Midbrain (tissue), 1 donor: Measurements from ENCODE around the gene NTNG1.

Source experiments
- DNase-seq: peaks from one replicate; lab custom pipeline; 2025; lab: John Stamatoyannopoulos, UW

The NTNG1 gene

DNA sequence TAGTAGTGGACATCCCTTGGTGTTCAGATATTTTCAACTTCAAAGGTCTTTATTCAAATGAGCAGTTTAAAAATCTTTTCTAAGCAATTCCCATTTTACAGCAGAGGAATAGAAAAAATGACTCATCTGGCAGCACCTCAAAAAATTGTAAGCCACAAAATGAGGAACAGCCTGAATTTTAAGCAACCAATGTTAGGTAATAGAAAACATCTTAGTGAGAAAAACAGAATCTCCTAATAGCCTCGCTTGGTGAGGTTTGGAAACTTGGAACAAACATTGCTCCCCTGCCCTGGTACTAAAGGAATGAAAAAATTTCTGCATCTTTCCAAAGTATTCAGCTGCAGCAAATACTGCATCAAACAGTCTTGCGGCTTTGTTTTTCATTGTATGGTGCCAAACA, 264.4 kb downstream of the NTNG1 start:
- no peak for DNase-seq

DNA sequence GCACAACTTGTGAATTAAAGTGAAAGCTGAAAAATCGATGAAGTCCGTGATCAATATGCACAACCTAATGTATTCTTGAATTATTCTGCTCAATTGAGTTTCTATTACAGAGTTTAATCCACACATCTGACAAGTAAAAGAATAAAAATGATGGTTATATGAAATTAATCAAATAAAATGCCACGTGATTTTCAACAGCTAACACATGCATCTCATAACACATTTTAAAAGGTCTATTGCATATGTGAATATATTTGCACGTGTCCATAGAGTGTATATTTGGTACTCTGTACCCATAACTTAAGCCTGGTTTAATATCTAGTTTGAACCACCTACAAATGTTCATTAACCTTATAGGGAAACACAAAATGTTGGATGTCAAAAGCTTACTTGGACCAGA, 266.2 kb downstream of the NTNG1 start:
- DNase-seq: no peak

DNA sequence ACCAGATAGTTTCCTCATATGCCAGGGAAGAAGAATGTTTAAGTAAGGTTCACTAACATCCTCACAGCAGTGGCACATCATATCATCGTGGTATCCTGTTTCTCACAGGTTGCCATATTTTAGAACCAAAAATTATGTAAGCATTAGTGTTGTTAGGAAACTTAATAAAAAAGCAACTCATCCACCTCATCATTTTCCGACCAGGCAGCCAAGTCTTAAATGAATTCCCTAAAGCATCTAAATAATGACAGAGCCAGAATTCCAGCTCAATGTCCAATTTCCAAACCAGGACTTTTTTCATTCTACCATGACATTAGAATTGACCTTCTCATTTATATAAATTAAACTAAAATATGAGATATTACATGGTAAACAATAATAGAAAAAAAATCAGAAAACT, 272.7 kb downstream of the NTNG1 start:
- no peak for DNase-seq

DNA sequence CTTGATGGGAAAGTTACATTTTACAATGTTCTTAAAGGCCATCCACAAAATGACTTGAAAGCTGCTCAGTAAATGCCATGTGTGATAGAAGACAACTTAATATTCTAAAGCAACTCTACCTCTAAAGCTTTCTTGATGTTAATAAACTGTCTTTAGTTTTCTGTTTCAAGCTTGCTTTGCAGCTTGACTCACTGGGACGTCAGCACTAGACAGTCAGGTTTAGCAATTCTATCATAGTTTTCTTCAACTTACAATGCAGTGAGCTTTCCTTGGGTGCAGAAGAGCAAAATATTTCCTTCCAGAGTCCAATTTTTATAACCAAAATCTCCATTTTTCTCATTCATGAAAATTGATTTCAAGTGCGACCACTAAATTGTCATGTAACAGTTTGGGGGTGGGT, 273.1 kb downstream of the NTNG1 start:
- DNase-seq: no peak

DNA sequence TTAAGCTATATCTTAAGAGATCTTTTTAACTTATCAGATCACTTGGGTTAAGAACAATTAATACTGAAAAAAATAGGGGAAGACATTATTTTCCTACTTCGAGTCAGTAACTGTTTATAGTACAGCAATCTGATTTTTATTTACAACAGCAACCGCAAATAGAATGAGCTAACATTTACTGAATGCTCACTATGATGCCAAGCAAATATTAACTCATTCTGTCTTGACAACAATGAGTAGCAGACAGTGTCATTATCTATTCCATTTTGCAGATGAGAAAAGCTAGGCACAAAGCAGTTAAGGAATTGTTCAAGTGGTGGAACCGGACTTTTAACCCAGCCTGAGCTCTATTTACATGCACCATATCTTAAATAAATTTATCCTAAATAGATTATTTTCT, 273.7 kb downstream of the NTNG1 start:
- DNase-seq: no peak

DNA sequence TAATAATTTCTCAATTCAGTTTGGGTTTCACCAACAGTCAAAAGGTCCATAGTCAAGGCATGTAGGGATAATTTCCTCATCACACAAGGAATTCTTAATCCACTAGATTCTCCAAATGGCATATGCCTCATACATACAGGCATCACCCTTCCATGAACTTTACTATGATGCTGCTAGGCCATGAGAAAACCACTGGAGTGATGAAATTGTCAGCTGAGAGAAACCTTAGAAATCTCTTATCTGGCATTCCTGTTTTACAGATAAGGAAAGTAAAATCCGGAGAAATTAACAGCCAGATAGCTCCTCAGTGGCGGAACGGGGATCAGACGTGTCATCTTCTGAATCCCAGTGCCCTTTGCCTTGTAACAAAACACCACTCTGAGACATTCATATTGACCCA, 274.4 kb downstream of the NTNG1 start:
- DNase-seq: no peak

DNA sequence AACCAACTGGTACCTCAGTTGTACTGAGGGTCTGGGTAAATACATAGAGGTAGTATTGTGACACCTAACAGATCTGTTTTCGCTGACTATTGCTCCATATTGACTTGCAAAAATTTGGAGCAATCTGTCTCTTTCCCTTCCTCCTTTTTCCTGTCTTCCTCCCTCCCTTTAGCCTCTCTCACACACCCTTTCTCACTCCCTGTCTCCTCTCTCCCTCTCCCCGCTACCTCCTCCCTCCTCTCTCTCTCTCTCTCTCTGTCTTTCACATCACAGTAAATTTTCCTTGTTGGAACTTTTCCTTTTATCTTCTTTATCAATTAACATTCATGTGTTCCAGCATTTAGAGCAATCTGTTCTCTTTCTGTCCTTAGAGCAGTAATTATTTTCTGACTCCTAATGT, 278.2 kb downstream of the NTNG1 start:
- DNase-seq: no peak

DNA sequence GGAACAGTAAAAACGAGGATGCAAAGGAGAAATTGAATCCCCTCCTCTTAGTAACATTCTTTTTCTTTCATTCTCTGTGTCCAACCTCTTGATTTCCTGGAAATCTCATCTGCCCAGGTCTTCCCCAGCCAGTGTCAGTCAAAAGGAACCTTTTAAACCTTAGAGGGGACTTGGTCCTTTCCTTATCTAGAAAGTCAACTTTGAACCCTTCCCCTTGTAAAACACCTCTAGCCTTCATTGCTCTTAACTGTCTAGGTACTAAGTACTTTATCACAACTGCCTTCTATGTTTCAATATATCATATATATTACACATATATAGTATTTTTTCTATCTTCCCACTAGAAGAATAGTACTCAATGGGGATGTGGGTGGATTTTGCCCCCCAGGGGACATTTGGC, 282.1 kb downstream of the NTNG1 start:
- no peak for DNase-seq

DNA sequence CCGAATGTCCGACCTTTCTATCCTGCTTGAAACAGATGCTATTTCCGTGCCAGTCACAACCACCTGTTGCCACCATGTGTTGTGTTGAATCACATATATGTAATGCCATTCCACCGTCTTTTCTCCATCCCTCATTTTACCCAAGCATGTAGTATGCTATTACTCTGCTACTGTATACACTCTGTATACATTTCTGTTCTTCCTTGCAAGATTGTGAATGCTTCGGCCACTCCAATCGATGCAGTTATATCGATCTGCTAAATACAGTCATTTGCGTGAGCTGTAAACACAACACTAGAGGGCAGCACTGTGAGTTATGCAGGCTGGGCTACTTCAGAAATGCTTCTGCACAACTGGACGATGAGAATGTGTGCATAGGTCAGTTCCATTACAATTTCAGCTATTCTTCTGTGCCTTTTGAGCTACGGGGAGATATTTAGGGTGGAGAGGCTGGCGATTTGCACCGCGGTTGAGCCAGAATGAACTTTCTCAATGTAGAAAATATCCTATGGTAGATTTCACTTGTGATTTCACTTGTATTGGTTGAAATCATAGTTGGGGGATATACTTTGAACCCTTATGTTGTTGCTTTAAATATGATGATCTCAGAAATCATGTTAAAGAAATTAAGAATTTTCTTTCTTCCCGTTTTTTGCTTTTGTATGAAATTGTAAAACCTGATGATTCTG, 289.8 kb downstream of the NTNG1 start:
- DNase-seq: peak; percentile 56

DNA sequence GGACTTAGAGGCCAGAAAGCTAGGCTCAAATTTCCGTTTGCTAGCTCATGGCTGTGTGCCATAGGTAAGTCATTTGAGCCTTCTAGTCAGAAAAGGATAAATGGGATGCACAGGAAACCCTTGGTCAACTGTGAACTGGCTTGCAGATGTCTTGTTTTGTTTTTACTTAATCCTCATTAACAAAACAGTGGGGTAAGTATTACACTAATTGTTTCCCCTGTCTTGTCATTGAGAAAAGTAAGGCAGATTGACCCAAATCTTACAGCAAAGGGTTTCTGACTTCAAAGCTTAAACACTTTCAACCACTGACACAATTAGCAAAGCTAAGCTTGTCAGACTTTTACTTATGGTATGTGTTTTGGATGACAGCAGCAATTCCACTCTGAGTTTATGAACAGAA, 291.3 kb downstream of the NTNG1 start:
- no peak for DNase-seq

DNA sequence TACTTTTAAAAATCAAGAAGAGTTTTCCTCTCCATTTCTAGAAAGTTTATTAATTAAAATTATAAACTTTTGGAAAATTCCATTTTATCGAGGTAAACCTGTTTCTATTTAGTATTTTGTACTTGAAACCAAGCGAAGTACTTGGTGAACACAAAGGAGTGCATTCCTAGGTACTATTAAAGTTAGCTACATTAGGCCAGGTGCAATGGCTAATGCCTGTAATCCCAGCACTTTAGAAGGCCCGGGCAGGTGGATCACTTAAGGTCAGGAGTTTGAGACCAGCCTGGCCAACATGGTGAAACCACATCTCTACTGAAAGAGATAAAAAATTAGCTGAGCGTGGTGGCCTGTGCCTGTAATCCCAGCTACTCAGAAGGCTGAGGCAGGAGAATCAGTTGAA, 292.2 kb downstream of the NTNG1 start:
- no peak for DNase-seq

DNA sequence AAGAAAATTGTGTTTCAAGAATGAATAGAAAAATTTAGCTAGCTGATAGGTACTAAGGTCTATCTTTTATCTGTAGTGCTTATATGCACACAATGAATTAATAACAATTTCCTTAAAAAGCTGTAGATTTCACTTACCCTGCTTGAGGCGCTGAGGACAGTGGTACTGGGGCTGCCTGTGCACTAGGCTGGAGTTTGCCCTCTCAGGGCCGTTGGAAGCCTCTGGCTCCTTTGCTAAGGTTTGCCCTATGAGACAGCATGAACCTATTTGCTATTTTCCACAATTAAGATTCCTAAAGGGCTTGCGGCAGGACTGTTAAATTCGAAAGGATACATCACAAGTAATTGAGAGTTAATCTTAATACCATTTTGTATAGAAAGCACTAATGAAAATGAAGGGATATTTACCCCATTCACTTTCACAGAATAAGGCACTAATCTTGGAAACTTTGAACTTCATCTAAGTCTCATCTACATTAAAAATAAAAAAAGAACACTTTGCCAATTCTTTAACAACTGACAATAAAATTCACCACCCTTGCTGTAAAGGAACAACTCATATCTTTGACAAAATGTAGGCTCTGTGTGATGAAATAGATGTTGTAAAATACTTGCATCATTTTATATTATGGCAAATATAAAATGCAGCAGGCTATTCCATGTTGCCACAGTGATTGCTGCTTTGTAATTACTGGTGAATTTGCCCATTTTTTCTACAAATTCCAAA, 293.0 kb downstream of the NTNG1 start:
- DNase-seq: no peak

DNA sequence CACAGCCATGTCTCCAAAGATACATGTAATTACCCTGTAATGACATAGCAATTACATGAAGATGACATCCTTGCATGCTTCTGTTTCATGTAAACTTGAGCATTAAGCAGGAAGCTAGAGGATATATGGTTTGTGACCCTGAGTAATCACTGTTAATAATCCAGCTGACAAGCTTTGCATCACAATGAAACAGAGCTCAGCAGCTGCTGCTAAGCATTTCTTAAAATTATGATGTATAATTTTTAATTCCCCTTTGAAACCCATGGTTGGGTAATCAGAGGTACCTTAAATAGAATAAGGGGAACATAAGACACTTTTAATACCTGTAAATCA, 293.5 kb downstream of the NTNG1 start:
- no peak for DNase-seq

DNA sequence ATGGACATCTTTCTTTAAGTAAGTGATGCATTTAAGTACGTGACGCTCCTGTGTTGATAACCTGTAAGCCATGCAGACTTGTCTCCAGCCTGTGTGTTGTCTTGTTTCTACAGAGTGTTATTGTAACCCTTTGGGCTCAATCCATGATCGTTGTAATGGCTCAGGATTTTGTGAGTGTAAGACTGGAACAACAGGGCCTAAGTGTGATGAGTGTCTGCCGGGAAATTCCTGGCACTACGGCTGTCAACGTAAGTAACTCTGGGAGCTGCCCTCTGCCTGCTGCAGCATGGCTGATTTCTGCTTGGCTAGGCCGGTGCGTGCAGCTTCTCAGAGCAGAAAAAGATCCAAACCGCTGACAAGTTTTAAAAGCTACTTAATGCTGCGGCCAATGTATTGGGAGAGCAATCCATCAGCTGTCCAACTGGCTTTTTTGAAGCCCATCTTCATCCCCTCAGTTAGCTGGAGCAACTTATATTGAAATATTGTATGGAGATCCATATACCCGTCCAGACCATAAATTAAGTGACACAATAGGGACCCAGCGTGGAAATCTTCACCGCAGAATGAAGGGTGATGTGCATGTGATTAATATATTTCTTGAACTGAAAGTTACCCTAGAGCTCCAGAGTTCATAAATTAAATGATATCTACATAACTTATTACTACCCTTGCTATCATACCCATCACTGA, 295.9 kb downstream of the NTNG1 start:
- no peak for DNase-seq

DNA sequence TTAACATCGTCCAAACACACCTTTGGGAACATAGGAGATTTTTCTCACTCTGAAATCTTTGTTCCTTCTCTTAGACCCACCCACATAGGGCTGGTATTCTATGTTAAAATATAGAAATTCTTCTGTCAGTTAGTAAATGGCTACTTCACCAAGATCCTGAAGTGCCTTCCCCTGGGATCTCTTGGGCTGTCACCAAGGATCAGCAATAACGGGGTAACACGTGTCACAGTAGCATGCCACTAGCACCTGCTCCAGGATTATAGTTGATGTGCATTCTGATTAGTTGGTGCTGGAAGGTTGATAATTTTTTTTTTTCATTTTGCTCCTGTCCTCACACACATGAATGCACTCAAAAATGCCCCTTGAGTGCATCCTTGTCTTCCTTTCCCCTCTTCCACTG, 298.7 kb downstream of the NTNG1 start:
- no peak for DNase-seq

DNA sequence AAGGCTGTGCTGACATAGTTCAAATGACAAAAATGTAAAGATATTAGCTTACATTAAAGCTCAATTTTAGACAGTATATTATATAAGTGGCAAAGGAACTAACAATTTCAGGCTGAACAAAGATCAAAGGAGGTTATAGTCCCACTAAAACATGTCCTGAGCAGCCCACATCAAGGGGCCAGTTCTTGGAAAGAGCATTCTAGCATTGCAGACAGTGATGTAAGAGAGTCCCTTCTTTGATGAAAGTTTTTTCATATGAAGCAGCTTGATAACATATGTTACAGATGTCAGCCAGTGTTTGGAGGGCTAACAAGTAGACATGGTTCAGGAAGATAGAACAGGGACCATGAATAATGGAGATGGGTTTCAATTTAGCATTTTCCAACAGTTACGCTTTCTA, 301.7 kb downstream of the NTNG1 start:
- DNase-seq: no peak

DNA sequence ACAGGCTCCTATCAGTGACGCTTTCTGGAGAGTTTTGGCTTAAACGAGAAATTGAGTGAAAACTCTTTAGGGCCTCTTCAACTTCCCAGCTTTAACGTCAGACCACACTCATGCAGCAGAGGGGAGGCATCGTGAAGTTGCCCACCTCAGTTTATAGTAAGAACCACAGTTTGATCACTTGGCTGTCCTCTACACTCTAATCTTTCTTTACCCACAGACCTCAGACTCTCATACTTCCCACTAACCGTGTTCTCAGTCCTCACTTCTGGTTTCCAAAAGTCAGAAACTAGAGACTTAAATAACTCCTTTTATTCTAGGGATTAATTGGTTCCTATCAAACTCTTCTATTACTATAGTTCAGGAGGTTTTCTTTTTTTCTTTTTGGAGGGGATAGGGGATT, 302.2 kb downstream of the NTNG1 start:
- no peak for DNase-seq

DNA sequence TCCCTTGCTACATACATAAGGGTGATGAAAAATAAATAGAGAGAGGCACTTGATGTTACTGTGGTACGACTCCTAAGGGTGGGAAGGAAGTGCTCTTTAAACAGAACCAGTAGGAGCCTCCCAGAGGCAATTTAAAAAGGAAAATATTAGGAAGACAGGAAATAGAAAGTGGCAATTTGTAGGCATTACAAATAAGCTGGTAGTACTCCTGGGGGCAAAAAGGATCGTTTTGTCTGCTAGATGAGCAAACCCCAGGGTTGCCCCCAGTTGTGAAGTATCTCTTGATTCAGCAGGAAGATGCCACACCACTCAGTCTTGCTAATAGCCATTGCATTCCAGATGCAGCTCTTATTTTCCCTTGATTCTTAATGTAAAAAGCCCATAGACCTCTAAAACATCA, 303.0 kb downstream of the NTNG1 start:
- no peak for DNase-seq

DNA sequence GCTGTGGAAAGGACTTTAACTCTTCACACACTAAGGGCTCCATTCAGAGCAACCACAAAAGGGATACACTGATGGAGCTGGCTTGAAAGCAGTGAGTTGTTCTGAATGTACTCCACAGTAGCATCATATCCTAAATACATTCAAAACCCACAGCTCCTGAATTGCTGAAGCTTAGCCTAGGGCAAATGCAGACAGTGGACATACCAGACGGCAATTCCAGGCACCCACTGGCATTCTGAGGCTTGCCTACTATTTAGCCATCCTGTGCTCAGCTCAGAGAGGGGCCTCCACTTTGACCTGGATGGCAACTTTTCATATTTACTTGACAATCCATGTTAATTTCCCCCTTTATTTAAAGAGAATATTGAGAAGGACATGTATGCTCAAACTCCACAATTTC, 303.5 kb downstream of the NTNG1 start:
- no peak for DNase-seq

DNA sequence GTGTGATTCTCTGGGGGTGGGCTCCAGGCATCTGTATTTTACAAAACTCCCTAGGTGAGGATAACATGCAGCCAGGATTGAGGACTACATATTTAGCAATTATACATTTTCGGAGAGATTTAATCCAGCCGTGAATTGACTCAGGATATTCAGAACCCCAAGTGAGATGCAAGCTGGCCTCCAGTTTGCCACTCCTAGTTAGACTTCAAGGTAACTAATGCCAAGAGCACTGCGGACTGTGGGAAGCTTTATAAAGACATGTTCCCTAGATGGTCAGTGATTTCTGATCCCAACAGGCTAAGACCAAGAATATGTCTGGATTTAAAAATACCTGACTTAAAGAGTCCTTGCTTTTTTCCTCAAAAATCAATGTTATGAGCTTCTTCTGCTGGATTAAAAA, 308.5 kb downstream of the NTNG1 start:
- no peak for DNase-seq

DNA sequence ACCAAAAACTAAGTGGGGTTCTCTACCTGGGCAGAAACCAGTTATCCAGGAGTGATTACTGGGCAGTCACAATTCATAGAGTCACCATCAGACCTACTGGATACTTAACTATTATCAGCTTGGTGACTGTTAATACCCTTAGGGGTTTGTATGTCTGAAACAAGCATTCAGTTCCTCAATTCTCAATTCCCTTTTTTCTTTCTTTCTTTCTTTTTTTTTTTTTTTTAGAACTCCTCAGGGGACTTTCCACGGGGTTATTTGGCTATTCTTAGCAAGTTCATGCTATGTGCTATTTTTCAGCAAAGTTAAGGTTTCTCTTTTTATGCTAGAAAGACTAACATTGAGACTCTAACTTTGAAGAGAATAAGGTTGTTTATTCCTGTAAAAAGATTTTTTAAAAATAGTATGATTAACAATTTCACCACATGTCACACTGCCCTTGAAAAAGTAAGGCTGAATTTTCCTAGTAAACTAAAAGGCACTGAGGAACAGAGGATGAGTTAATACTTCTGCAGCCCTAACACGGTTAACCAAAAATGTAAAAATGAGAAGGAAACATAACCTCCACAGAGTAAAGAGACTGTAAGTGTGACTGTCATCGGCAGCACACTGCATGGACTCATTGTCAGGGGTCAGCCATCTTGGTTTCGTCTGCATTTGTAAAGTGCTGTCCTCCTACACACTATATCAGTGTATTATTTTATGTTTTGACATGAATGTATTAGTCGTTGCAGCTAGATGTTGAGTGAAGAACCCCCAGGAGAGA, 310.2 kb downstream of the NTNG1 start:
- DNase-seq: no peak

DNA sequence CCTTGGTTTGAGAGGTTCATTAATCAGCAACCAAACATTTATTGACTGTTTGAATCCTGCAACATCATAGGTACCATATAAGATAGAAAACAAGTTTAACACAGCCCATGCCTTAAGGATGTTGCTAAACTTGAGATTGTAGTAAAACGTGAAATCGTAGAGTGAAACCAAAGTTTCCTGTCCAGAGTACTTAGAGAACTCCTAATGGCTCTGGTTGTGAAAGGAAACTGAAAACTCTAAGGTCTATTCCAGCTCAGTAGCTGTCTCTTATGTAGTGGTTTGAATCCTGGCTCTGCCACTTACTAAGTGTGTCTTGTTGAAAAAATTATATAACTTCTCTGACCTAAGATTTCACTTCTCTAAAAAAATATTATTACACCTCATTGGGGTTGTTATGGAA, 310.9 kb downstream of the NTNG1 start:
- no peak for DNase-seq

DNA sequence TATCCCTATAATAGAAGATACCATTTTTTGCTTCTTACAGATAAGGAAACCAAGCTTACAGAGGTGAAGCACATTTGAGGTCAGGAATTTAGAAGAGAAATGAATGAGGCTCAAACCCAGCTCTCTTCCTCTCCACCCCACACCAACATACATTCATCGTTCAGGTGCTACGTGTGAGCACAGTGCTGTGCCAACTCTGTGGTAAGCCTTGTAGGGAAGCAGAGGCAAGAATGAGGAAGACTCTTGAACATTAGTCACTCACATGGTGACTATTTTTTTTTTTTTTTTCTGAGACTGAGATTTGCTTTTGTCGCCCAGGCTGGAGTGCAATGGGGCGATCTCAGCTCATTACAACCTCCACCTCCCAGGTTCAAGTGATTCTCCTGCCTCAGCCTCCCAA, 314.0 kb downstream of the NTNG1 start:
- DNase-seq: no peak
